ENCODE data around the gene SMG6.
"Not testable (repeated sequence)": the region's sequence is repeated elsewhere in the genome, so short reads cannot be mapped to it uniquely, and the experiment has no call there.

Gene SMG6

DNA sequence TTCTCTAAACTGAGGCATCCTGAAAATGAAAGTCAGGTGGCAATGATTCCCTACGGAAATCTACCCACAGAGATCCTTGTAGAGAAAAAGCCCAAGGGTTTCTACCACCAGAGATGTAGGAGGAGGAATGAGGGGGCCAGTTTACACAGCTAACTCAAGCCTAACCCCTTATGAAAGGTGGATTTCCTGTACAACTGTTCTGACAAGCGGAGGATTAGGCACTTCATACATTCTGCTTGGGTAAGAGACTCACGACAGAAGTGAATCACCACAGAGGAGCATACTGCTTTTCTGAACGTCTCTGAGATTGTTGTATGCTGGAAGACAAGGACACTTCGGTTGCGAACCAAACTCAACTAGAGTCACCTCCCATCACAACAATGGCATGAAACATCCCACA lies 72.7 kb downstream of the SMG6 start:
- no peak for DNase-seq

DNA sequence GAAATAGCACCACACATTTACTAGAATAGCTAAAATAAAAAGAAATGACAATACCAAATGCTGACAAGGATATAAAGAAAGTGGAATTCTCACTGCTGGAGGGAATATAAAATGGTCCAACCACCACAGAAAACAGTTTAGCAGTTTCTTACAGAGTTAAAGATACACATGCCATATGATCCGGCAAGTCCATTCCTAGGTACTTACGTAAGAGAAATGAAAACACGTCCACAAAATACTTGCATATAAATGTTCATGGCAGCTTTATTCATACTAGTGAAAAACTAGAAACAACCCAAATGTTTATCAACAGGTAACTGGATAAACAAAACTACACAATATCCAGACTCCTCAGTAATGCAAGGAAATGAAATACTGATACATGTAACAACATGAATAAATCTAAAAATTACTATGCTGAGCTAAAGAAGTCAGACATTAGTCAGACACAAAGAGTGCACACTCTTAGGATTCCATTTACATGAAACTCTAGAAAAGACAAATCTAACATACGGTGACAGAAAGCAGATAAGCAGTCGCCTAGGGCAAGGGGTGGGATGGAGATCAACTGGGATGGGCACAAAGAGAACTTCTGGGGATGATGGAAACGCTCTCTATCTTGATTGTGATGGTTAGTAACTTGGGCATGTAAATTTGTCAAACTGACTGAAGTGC lies 76.4 kb downstream of the SMG6 start:
- DNase-seq, result peak; percentile 36

DNA sequence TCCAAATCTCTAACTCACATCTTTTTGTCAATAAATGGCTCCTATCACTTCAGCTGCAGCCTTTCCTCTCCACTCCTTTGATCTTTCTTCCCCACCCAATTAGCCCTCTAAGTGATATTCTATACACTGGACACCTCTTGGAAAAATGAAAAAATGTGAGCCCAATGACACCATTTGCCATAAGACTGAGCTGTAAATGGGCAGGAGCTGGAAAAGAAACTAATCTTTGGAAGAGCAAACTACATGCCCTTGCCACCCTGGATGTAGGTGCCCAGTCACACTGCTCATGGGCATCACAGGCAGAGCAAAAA lies 80.0 kb downstream of the SMG6 start:
- no peak for DNase-seq

DNA sequence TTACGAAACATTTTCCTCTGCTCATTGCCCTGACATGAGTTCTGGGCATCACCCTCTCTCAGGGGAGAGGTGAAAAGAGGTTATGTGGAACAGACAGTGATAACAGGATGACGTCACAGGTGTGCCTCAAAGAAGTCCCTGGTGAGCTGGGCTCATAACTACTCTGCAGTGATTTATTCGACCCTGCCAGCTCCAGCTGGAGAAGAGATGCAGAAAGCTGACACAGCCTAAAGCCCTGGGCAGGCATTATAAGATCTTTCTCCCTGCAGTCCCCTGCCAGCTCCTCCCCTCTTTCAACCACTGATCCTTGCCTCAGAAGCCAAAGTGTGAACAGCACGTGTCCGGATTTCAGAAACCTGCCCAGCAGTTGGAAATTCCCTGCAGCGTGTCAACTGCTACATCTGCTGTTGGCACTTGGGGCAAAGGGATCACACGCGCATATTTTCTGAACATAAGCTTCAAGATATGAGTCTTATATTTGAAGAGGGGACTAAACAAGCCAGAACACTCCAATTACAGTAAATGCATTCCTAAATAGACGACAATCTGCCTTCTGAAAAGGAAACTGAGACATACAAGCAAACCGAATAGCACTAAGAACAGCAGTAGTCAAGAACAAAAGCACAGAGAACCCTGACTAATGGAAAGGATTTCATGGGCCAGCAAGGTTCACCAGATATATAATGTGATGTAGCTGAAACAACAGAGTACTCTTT lies 80.5 kb downstream of the SMG6 start:
- DNase-seq, result peak; percentile 73

DNA sequence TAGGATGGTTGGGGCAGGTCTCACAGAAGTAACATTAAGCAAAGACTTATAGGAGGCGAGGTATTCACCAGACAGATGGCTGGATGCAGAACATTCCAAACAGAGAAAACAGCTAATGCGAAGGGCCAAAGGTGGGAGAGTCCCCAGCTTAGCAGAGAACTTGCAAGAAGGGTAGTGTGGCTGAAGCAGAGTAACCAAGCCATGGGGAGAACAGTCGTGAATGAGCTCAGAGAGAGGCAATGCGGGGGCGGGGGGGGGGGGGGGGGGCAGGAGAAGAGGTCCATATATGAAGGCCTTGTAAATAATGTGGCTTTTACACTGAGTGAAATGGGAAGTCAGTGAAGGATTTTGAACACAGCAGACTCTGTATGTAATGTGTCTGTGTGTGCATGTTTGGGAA lies 81.3 kb downstream of the SMG6 start:
- DNase-seq, result no peak

DNA sequence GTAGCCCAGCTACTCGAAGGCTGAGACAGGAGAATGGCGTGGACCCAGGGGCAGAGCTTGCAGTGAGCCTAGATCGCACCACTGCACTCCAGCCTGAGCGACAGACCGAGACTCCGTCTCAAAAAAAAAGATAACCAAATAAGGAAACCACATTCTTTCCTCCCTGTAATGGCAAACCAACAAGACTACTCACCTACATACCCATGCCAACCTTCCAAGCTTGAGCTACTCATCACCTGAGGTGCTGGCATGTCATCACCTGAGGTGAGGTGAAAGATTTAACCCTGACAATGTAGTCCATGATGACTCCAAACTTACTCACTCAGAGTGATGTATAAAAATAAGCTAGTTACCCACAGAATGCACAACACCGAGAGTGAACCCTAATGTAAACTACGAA lies 85.2 kb downstream of the SMG6 start:
- DNase-seq, result no peak

DNA sequence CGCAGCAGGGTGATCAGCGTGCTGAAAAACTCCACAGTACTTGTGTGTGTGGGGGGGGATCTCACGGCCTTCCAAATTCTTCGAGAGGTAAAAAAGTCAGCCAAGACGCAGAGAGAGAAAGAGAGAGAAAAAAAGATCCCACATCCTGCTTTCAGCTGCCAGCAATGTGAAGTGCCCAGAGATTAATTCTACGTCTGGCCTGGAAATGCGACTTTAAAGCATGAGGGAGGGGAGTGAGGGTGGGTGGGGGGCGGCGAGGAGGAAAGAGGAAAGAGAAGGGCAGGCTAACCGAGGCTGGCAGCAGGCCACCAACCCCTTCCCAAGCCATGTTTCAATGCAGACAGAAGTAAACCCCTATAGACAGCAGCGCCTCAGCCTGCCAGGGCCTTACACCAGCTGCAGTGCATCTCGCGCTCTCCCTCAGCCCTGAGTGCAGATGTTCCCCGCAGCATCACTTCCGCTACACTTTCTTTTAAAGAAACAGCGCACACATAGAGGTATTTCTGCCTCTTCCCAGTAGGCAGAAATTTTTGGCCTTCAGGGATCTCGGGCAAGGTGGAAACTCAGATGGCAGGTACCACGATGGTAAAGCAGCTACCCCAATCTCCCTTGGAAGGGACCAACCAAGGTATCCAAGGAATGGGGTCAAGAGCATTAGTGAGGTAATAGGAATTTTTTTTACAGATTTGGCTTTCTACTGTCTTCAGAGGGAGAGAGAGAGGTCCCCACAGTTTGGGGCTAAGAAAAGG lies 87.8 kb downstream of the SMG6 start:
- DNase-seq, result peak; percentile 84

DNA sequence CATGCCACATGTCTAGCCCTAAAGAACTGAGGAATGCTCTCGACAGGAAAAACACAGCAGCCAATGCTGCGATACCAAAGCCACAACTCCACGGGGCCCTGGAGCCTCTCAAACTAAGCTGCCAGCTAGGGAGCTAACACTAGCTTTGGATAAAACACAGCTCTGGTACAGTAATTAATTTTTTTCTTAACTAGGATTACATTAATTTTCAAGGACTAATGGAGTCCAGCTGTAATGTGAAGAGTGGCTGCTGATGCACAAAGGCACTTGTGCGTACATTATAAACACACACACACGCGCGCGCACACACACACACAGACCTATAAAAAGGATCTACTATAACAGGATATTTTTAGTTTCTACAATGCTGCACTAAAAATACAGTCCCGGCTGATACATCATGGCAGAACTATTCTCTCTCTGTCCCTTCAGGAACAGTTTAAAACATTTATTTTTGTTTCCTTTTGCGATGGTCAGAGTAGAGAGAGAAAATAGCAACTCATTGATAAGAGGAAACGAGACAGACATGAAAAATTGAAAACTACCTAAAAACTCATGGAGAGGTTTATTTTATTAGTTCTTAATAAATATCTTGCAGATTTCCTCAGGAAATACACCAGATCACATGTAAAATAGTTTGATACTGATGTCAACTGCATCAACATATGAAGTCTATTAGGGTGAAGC lies 88.5 kb downstream of the SMG6 start:
- peak; percentile 62 for DNase-seq

DNA sequence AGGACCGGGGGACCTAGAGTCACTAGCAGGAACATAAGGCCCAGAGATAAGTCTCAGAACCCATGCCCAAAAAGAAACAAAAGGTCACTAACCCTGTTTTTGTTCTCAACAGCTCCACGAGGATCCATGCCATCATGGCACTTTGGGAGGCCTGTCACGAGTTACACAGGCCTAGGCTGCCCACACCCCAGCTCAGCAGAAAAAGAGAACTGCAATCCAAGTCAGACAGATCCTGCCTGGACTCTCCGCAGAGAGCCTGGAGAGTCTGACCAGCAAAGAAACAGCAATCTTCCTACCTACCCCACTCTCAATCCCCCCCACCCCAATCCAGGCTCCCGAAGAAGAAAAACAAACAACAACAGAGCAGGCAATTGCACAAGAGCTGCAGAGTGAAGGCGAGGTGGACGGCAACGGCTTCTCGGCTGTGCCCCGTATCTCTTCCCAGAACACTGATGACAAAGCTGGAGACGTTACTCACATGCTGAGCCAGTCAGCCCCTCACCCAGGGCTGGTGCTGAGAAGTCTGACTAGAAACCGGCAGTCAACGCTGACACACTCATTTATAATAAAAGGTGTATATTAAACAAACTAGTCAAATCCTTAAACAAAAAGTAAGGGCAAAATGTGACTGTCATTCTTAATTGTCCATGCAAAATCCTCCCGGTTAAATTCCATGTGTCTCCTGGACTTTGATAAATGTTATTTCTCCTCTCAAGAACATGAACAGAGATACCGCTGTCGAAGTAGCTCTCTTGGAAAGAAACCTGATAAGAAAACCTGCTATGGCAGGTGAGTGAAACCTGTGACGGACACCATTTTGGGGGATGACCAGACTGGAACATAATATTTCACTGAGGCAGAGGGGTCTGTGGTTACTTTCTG lies 89.3 kb downstream of the SMG6 start:
- DNase-seq, result peak; percentile 85

DNA sequence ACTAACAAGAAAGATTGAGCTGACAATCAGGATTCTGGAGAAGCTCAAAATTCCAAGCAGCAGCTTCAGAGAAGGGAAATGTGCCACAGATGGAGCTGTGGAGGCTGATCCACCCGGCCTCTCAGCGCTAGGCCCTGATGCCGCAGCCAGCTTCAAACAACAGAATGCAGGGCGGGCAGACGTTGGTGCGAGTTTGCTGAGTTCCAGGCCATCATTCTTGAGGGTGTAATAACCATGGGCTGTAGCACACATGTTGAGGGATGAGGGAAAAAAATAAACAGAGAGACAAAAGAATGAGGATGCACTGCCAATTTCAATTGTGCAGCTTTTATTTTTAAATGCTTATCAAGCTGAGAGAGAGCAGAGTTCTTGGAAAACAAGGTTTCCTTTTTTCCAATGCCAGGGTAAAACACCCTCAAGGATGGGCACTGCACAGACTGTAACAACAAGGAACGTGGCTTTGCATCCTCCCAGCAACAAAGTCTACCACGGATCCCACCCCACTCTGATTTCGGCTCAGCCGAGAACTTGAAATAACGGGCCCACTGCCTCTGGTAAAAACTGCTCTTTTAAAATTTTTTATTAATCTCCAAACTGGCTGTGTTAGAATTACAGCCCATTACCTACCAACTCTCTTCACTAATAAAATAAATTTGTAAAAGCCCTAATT lies 90.2 kb downstream of the SMG6 start:
- peak; percentile 31 for DNase-seq

DNA sequence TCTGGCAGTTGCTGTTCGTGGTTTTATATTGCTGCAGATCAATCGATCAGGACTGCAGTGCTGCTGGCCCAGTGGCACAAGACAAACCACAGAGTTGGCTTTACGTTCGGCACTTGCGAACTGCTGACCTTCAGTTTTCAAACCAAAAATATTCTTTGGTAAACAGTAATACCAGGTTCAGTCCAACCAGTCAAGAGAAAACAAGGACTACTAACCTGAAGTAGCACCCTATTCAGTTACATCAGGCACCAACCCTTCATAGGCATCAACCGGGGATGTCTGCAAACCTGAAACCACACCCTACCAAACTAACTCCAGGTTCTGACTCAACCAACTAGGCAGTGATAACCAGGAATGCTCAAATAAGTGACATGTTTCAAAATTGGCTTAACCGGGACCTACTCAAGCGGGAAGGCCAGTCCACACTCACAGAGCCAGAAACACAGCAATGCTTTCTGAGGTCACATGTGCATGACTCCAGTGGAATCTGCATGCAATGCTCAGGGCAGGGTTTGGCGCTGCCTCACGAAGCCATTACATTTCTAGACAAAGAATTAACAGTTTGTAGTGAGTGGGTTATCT lies 91.1 kb downstream of the SMG6 start:
- peak; percentile 63 for DNase-seq

DNA sequence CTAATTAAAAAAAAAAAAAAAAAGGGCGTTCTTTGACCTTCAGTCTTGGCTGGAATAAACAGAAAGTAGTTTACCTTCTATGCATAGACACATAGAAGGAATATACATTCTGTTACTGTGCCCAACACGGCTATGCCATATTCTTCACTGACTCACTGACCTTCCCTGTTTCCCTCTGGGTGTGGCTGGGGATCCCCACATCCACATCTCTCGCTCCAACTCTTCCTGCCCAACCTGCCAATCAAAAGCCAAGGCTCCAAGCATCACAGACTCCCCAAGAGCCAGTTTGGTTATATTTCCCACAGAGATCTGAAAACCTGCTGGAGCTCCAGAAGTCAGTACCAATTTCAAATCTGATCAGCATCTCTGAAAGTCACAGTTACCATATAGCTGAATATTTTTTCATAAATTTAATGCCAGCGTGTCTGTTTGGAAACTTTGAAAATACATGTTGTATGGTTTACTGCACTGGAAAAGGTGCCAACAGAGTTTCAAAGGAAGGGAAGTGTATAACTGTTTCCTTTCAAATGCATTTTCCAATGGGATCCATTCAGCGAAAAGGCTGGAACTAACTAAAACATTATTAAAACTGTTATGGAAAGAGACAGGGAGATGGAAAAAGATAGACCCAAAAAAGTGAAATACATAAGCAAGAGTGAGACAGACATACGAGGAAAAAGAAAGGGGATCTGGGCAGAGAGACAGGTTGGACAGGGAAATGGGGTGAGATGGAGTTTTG lies 91.8 kb downstream of the SMG6 start:
- no peak for DNase-seq

DNA sequence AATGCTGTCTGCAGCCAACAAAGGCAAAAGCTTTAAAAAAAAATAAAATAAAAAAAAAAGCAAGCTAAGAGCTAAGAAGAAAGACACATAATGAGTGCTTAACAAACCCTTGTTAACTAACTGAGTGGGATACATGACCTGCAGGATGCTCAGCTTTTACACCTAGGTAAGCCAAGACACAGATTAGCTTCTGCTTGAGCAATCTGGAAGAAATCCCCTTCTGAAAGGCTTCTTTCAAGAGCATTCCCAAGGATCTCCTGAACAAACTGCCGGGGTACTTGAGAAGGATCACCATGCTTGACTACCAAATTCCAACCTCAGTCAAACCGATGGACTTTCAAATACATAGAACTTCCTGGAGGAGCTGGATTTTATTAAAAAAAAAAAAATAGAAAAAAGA lies 92.9 kb downstream of the SMG6 start:
- DNase-seq, result no peak

DNA sequence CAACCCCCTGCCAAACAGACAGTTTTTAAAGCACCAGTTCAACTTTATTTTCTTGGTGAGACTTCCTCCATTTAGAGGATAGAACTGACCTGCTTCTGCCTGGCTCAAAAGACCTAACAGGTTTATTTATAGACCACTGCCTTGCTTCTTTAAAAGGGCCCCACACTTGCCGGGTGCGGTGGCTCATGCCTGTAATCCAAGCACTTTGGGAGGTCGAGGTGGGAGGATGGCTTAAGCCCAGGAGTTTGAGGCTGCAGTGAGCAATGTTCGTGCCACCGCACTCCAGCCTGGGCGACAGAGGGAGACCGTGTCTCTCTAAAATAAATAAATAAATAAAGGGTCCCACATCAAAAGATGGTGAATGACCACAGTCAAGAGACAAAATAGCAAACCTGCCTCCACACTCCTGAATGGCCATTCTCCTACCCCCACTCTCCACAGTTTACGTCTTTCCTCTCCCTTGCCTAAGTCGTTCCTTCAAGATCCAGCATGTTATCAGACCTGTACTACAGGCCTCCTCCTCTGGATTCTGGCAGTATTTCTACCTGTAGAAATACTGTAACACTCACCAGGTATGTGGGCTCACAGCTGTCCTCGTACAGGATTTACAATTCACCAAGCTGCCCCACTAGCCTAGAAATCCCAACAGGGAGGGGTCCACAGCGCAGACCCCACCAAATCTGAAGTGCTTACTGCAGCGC lies 95.6 kb downstream of the SMG6 start:
- no peak for DNase-seq

DNA sequence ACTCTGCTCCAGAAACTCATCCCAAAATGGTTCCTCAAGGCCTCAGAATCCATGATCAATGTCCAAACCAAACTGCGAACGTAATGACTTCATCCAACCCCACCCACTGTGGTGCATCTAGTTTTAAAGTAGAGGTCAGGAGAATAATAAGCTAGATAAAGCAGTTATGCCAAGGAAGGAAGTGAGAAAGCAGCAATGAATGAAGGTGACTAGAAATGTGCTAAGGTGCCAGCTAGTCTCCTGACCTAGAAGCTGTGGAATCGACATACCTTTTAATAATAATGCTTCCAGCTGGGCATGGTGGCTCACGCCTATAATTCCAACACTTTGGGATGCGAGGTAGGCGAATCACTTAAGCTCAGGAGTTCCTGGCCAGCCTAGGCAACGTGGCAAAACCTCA lies 99.2 kb downstream of the SMG6 start:
- DNase-seq, result no peak

DNA sequence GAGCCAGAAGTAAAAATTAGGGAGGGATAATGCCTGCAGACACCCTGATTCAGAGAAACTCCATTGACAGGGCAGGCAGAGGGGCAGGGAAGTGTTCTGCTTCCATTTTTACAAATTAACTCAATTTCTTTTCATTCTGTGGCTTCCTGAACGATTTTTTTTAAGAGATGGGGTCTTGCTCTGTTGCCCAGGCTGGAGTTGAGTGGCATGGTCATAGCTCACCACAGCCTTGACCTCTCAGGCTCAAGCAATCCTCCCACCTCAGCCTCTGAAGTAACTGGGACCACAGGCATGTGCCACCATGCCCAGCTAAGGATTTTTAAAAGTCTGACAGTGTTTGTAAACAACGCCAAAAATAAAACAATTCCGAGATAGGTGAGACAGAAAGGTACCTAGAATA lies 99.8 kb downstream of the SMG6 start:
- DNase-seq, result no peak

DNA sequence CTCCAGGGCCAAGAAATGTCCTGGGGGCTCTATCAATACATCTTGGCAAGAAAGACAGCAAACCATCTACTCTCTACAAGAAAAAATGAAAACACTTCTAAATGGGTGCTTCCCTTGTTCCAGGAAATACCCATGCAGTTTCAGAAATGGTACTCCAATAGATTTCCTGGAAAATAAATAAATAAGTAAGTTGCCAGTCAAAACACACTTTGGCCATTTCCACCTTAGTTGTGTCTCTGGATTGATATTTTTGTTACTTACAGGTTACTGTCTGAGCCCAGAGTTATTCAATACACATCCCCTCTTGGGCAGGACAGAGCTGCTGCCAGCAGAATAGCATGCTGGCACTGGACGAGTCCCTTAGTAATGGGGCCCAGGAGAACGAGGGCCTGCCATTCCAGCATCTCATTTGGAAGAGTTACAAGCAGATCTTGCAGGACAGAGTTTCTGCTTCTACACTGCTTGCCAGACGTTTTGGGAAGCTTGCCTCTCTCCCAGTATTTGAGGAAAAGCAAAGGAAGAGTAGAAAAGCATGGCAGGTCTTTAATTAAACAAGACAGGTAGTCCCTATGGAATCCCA lies 100.5 kb downstream of the SMG6 start:
- no peak for DNase-seq

DNA sequence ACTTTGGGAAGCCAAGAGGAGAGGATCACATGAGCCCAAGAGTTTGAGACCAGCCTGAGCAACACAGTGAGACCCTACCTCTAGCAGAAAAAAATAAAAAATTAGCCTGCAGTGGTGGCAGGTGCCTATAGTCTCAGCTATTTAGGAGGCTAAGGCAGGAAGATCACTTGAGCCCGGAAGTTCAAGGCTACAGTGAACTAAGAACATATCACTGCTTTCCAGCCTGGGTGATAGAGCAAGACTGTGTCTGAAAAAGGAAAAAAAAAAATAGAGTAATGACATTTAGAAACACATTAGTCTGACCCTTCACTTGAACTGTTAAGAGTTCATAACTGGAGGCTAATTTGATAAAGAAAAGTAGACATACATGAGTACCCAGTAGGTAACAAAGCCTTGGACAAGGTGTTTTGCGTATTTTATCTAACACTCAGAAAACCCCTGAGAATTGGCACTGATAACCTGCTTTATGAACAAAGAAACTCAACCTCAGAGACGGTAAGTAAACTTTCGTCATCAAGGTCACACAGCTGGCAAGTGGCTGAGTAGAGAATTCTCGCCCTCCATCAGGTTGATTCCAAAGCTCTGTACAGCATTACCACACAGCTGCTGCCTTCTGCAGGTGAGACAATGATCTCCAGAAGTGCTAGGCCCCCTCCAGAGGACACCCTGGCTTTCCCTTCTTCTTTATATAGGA lies 101.1 kb downstream of the SMG6 start:
- DNase-seq, result no peak

DNA sequence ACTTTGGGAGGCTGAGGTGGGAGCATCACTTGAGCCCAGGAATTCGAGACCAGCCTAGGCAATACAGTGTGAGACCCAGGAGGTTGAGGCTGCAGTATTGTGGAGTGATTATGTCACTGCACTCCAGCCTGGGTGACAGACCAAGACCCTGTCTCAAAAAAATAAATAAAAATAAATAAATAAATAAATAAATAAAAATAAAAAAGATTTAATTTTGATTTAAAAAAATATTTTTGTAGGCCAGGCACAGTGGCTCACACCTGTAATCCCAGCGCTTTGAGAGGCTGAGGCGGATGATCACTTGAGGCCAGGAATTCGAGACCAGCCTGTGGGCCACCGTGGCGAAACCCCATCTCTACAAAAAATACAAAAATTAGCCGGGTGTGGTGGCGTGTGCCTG lies 104.2 kb downstream of the SMG6 start:
- not testable (repeated sequence) for DNase-seq

Measured in EL (cell line).